Fibroblast of upper back skin (primary cell): Measurements from ENCODE around the gene TMEM233.

Experiments used
- DNase-seq: peaks from one replicate; pipeline ENCODE4 v3.0.0-alpha.2; 2013

The TMEM233 gene

DNA sequence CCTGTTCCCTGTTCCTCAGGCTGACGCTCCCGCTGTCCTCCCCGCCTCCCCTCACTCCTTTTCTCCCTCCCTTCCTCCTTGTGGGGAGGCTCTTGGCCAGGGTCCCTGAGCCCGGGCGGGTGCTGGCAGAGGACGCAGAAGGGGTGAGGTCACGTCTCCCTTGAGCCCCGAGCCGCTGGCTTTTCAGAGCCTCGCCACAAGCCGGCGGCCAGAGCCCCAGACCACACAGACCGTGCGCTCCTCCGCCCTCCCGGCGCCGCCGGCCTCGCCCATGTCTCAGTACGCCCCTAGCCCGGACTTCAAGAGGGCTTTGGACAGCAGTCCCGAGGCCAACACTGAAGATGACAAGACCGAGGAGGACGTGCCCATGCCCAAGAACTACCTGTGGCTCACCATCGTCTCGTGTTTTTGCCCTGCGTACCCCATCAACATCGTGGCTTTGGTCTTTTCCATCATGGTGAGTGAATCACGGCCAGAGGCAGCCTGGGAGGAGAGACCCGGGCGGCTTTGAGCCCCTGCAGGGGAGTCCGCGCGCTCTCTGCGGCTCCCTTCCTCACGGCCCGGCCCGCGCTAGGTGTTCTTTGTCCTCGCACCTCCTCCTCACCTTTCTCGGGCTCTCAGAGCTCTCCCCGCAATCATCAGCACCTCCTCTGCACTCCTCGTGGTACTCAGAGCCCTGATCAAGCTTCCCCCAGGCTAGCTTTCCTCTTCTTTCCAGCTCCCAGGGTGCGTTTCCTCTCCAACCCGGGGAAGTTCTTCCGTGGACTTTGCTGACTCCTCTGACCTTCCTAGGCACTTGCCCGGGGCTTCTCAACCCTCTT lies at the start of gene TMEM233:
TSS of gene TMEM233 (plus strand) at position 197 of the 821 bp plus-strand sequence. CDS start at position 272, 75 bp downstream.
- DNase-seq = no peak

DNA sequence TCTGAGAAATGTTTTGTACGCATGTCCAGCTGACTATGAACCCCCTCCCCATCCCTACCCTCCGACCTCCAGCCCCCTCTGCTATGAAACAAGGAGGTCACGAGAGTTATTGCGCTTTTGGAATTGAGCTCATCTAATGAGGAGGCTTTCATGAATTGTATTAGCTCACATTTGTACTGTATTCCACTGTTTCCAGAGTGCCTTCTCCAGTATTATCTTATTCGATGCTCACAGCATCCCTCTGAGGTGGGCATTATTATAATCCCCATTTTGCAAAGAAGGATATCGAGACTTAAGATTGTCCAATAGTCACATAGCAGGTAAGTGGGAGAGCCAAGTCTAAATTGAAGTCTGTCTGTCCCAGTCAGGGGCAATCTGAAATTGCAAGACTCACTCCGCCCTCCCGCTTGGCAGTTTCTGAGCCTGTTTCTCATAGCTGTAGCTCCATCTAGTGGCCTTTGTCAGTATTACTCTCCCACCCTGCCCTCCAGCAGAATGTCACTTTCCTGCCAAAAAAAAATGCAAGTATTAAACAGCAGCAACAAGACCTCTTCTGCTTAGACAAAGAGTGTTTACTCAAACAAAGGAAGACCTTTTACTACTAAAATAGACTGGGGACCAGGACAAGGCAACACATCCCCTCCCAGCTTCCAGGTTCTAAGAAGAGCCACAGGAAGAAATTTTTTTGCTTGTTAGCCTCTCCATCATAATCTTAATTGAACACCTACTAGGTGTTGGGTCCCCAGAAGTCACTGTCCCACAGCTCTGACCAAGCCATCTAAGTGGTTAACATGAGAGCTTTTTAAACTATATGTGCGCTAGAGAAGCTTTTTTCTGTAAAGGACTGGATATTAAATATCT lies 48.6 kb upstream of the TMEM233 start:
- DNase-seq = peak; percentile 62

DNA sequence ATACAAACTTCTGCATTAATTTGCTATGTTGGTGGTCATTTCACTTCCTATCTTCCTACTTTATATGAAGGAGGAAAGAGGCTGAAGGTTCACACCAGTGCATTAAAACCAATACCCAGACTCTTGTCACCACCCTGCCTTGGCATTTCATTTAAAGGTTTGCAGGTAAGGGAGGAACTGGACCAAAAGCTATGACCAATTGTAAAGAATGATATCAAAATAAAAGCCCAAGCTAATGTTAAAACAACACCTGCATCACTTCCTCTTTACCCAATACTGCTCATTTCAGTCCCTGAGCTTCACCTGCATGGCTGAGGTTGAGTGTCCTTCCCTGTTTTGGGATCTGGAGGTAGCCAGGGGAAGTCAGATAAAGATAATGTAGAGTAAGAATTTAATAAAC lies 47.2 kb upstream of the TMEM233 start:
- DNase-seq = no peak

DNA sequence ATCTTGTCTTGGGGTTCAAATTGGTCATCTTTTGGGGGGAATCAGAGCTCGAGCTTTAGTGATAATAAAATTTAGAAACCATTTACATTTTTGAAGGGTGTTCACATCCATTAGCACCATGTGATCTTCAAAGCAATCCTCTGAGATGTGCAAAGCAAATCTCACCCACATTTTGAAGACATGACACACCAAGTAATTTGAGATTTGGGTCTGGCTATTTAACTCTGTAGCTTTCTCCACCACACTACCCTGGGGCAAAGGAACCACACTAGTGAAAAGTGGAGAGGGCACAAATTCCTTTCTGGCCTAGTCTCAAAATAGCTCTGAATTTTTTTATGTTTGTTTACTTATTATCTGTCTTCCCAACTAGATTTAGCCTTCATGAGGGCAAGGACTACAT lies 46.6 kb upstream of the TMEM233 start:
- no peak for DNase-seq

DNA sequence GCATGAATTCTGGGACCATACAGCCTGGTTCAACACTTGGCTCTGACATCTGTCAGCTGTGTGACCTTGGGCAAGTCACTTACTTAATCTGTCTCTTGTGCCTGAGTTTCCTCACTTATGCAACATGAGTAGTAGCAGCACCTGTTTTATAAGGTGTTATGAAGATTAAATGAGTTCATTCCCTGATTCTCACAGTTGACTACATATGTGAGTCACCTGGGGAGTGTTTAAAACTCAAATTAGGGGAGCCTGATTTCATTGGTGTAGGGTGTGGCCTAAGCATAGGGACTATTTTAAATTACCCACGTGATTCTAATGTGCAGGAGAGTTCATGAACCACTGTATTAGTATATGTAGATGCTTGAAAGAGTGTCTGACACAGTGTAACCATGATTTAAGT lies 36.7 kb upstream of the TMEM233 start:
- no peak for DNase-seq

DNA sequence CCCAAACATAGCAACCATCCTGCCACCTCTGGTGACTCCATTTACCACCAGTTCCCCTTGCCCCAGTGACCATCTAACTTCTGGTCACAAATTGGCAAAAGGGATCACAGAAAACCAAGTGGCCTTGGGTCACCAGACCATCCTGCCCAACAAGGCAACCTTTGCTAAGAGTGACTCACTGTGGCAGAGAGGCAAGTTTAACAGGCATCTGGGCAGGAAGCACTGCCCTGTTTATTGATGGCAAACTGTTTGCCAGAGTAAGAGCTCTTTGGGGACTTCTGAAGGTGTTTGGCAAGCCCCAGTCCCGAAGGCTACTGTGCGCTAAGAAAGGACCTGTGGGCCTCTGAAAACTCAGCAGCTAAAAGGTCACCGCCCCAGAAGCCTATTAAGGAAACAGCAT lies 28.2 kb upstream of the TMEM233 start:
- no peak for DNase-seq

DNA sequence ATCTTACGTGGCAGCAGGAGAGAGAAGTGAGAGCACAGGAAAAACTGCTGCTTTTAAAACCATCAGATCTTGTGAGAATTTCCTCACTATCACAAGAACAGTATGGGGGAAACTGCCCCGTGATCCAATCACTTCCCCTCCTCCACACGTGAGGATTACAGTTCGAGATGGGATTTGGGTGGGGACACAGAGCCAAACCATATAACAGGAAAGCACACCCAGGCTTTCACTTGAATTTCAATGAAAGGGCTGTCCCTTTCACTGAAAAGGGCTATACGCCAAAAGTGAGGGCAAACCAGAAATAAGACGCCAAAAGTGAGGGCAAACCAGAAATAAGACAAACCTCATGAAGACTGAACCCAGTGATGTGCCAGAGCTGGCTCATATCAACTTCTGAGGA lies 22.8 kb upstream of the TMEM233 start:
- DNase-seq = no peak

DNA sequence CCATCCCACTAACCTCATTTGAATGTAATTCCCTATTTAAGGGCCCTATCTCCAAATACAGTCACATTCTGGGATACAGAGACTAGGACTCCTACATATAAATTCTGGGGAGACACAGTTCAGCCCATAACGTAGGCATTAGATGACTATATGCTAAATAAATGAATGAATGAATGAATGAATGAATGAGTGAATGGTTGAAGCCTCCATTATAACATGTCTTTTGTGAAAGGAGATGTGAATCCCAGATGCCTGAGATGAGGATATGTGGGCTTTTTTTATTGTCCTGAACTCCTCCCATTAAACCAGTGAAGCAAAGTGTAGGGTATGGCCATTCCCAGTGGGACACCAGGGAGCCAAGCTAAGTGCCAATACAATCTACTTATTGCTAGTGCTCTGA lies 20.5 kb upstream of the TMEM233 start:
- no peak for DNase-seq

DNA sequence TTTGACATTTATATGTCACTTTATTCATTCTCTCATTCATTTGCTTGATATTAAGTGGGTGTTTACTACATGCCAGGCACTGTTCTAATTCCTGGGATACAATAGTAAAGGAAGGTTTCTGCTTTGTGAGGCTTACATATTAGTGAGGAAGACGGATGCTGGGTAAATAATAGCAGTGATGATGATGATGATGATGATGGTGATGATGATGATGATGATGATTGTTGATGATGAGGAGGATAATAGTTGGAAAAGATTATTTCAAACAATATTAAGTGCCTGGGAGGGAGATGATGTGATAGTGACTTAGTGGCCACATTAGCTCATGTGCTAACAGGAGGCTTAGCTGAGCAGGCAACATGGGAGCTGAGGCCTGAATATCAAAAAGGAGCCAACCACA lies 19.3 kb upstream of the TMEM233 start:
- DNase-seq = no peak

DNA sequence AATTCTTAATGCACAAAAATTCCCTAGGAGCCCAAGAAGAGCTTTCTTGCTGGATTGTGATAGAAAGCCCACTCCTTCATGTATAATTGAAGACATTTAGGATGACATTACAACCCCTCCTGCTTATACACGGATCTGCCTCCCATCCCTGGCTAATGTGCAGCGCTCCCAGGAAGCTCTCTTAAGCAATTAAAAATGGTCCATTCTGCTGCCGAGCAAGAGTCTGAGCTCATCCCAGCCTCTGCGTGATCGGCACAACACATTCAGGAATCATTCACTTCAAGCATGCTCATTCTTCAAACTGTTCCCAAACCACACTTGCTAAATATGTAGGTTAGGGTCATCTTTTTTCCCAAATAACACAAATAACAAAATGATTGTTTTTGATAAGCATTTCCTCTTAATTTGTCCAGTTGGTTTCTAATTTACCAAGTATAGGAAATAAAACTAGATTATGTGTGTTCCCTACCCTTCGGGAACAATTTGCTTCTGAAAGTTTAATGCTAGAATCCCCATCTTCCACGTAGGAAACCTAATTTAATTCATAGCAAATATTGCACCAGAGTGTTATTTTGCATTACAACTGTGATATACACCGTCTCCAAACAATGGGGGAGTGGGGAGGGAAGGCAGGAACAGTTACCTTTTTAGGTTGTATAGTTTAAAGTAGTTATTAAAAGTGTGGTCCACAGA lies 17.3 kb upstream of the TMEM233 start:
- no peak for DNase-seq

DNA sequence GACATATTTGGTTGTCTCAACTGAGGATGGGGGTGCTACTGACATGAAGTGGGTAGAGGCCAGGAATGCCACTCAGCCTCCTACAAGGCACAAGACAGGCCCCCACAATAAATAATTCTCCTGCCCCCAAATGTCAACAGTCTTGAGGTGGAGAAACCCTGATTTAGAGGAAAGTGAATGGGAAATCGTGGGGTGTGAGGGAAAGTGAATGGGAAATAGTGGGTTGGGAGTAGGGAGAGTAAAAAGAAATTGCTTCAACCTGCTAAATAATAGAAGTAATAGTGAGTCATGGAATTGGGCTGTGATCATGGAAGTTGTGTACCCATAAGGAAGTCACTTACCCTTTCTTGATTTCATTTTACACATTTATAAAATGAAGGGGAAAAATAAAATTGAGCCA lies 16.7 kb upstream of the TMEM233 start:
- DNase-seq = no peak

DNA sequence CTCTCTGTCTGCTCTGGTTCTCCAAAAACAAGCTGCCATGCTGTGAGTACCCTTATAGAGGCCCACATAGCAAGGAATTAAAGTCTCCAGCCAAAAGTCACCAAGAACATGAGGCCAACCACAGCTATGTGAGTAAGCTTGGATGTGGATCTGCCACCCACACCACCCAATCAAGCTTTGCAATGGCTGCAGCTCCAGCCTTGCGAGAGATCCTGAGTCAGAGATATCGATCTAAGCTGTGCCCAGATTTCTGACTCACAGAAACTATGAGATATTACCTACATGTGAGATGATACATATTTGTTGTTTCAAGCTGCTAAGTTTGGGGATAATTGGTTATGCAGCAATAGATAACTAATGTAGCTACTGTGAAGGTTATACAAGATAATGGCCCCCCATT lies 15.5 kb upstream of the TMEM233 start:
- no peak for DNase-seq

DNA sequence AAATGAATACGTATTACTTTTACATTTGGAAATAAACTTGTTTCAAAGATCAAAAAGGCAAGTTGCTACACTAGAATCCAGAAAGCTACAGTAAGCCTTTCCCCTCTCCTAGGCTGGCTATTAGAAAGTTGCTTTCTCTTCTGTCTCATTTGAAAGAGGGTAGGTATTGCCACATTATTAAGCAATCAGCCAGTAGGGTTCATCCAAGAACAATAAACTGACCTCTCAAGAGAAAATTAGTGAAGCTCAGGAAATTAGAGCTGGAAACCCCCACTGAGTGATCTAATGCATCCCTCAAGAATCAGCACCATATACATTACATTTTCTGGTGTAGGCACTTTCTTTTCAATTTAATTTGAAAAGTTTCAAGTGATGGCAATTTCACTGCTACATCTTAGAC lies 4.5 kb upstream of the TMEM233 start:
- no peak for DNase-seq

DNA sequence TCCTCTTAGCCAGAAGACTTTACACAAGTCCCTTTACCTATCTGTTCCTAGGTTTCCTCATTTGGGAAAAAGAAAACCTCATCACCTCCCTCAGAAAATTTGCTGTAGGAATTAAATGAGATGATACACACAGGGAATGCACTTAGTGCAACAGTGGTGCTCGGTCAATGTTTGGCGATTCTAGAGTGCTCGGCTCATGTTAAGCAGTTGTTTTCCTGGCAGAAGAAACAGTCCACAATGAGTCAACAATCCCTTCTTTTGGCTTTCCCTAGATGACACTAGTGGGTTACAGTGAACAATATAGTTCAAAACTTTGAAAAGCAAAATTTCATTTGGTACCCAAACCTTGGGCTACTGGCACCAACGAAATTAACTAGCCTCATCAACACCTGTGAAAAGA lies 3.9 kb upstream of the TMEM233 start:
- DNase-seq = no peak

DNA sequence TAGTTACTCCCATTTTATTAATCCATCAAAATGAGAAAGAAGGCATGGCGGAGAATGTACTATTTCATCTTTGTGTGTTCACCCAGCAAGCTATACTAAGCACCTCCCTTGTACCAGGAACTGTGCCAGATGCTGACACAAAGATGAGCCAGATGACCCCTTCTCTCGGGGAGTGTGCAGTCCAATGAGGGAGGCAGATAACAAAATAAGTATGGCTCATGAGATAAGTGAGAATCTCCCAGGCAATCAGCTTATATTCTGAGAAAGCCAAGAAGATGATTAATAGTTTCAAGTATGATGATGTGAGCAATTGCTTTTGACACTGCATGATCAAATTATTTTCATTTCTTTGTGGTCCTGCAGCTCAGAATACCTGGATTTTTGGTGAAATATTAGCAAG lies 1.3 kb upstream of the TMEM233 start:
- peak; percentile 2 for DNase-seq

DNA sequence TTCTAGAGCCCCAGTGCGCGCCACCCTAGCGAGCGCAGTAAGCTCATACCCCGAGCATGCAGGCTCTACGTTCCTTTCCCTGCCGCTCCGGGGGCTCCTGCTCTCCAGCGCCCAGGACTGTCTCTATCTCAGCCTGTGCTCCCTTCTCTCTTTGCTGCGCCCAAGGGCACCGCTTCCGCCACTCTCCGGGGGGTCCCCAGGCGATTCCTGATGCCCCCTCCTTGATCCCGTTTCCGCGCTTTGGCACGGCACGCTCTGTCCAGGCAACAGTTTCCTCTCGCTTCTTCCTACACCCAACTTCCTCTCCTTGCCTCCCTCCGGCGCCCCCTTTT lies 791 bp downstream of the TMEM233 start:
- no peak for DNase-seq

DNA sequence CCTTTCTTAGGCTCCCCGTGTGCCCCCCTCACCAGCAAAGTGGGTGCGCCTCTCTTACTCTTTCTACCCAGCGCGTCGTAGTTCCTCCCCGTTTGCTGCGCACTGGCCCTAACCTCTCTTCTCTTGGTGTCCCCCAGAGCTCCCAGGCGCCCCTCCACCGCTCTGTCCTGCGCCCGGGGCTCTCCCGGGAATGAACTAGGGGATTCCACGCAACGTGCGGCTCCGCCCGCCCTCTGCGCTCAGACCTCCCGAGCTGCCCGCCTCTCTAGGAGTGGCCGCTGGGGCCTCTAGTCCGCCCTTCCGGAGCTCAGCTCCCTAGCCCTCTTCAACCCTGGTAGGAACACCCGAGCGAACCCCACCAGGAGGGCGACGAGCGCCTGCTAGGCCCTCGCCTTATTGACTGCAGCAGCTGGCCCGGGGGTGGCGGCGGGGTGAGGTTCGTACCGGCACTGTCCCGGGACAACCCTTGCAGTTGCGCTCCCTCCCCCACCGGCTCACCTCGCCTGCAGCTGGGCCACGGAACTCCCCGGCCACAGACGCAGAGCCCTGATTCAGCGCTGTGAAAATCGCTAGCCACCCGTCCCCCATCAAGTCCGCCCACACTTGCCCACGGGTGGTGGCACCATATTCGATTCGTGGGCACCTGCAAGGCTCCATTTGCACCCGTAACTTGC lies 1.3 kb downstream of the TMEM233 start:
- DNase-seq = no peak

DNA sequence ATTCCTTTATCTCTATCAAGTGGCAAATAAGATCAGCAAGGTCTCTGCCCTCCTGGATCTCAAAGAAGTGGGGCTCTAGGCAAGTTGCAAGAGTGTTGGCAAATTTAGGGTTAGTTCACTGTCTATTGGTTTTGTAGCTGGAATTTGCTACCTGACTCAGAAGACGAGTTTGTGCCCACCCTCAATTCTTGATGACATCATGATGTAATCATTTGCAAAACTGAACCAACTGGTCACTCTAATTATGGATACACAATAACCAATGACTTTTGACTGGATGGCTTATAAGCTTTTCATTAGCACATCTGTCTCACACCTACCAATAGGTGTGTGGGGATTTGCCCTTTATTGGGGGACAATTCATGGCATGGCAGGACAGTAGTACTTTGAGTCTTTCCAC lies 4.6 kb downstream of the TMEM233 start:
- DNase-seq = no peak

DNA sequence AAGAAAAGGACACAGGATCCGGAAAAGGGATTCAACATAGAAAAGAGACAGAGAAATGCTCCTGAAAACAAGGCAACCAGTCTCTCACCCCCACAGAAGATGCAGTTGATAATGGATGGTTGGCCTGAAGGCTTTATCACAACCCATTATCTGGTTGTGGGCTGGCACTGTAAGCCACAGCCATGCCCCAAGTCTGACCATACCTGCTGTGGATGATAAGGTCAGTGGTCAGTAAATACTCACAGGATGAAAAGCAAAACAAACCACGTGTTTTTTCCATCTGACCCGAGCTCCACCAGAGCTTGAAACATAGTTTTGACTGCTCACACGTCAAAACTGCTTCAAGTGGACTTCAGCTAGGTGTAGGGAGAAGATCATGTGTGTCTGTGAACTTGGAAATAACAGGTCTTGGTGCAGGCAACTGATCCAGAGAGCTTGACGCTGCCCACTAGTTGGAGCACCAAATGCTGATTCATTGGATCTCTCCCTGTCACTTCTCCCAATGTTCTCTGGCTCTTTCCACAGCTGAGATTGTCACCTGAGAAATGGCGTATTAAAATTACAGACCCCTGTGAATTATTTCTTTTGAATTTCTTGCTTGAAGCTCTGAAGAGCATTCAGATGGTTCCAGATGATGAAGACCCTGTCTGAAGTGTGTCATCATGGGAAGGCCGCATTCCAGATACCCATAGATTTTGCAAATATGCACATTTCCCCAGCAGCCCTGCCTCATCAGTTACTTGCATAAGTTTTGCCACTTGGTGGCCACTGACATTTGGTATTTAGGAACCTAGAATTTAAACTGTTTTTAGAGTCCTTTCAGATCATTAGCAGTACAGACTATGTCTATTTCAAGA lies 8.5 kb downstream of the TMEM233 start:
- DNase-seq = no peak

DNA sequence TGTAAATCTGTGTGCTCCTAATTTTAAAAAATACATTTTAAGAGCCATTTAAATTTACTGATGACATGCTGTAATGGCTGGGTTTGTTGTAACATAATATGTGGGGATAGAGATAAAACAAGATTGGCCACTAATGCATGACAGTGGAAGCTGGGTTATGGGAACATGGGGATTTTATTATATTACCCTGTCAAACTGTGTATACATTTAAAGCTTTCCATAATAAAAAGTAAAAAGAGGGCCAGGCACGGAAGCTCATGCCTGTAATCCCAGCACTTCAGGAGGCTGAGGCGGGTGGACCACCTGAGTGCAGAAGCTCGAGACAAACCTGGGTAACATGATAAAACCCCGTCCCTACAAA lies 9.1 kb downstream of the TMEM233 start:
- no peak for DNase-seq

DNA sequence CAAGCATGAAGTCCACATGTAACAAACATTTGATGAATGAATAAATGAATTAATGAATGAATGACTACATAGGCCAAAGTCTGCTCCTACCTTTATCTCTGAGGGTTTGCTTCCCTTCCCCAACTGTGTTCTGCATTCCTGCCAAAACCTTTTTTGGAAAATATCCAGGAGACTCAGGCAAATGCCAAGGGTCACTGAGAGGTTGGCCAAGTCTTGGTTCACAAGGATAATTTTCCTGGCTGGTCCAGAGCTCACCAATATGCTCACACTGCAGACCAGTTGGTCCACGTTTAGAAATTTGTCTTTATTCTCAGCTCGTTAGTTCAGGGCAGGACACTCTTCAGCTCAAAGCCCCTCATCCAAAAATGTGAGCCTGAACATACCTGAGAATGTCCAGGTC lies 10.2 kb downstream of the TMEM233 start:
- no peak for DNase-seq

DNA sequence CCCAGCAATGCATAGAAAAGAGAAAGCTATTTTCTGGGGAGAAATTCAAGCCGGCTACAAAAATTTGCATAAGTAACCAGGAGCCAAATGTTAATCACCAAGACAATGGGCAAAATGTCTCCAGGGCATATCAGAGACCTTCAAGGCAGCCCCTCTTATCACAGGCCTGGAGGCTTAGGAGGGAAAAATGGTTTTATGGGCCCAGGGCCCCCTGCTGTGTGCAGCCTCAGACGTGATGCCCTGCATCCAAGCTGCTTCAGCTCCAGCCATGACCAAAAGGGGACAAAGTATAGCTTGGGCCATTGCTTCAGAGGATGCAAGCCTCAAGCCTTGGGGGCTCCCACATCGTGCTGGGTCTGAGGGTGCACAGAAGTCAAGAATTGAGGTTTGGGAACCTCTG lies 15.8 kb downstream of the TMEM233 start:
- DNase-seq = no peak
